Measurements from ENCODE around the gene PTTG1IP.

PTTG1IP gene

DNA sequence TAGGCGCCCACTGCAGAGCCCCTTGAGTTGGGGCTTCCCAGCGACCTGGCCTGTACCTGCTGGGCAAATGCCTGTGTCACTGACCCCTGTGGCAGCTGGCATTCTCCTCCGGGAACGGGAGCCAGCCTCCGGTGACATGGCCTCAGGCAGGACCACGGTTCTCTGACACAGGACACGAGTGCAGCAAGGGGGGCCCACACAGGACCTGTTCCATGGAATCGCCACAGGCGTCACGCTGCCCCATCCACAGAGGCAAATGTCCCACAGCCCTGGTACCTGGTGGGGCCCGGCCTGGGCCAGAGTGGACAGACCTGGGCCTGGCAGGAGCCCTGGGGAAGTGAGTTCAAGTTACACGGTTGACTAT is 44.6 kb upstream of the PTTG1IP start:
- Histone ChIP-seq H3K9me3 (ENCODE audit: control insufficient read depth, insufficient read depth, low read length) (no peaks in the 10 kb centered on the region), H3K79me2 (ENCODE audit: control insufficient read depth, low read length) (no peaks in the 10 kb centered on the region), H3K4me1 (ENCODE audit: control insufficient read depth, low read length) (peaks cover 33% of the 10 kb centered on the region), H3K36me3 (ENCODE audit: control insufficient read depth, low read length) (no peaks in the 10 kb centered on the region), H3K9me2 (replicated peaks; ENCODE audit: control insufficient read depth, low read length) (no peaks in the 10 kb centered on the region), H3F3A (ENCODE audit: control insufficient read depth, insufficient read depth) (no peaks in the 10 kb centered on the region; the same call in 1 of the 2 replicates), H3K4me3 (ENCODE audit: low read length) (no peak overlapping the region), H4K20me1 (ENCODE audit: control insufficient read depth, insufficient read depth, low read depth, low read length) (no peaks in the 10 kb centered on the region), H3K4me2 (ENCODE audit: low read length) (no peak overlapping the region), H3K27ac (ENCODE audit: low read depth, low read length) (no peak overlapping the region), H3K27me3 (ENCODE audit: control insufficient read depth, low read length) (peaks cover 79% of the 10 kb centered on the region)
- no peak for TF ChIP-seq EZH2phosphoT487 (IDR thresholded peaks at IDR 0.05; ENCODE audit: borderline replicate concordance, low read length)
- TF ChIP-seq CTCF (IDR thresholded peaks at IDR 0.05; ENCODE audit: low read depth, low read length, poor library complexity, severe bottlenecking) = no peak

DNA sequence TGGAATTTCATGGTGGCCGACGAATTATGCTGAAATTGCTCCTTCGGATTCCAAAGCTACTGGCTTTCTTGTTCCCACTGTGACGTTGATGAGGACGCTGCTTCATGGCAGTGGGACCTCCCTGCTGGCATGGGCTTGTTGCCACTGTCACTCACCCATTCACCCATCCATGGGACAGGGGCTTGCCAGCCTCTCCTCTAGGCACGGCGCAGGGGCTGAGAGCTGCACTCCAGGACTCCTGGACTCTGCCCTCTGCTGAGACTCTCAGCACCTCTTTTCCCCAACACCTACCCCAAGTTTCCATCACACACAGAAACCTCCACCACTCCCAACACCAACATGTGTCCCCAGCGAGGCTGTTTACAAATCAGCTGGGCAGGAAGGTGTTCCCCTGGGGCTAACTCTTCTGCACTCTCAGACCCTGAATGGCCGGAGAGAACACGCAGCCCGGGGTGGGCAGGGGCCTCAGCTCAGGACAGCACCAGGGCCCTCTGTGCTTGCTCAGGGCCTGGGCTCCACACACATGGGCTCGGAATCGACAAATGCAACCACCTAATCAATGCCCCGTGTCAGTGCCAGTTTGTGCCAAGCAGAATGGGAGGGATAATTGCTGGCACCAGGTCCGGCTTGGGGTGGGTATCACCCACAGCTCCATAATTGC is 44.1 kb upstream of the PTTG1IP start:
- H3K4me2 ChIP-seq (ENCODE audit: low read length) = no peak overlapping the region
- H3K9me2 ChIP-seq (replicated peaks; ENCODE audit: control insufficient read depth, low read length) = no peaks in the 10 kb centered on the region
- no peaks in the 10 kb centered on the region for H3K9me3 ChIP-seq (ENCODE audit: control insufficient read depth, insufficient read depth, low read length)
- peaks cover 33% of the 10 kb centered on the region for H3K4me1 ChIP-seq (ENCODE audit: control insufficient read depth, low read length)
- H3K4me3 ChIP-seq (ENCODE audit: low read length) = no peak overlapping the region
- no peak for TF ChIP-seq CTCF (IDR thresholded peaks at IDR 0.05; ENCODE audit: low read depth, low read length, poor library complexity, severe bottlenecking)
- no peak for TF ChIP-seq EZH2phosphoT487 (IDR thresholded peaks at IDR 0.05; ENCODE audit: borderline replicate concordance, low read length)
- H3K36me3 ChIP-seq (ENCODE audit: control insufficient read depth, low read length) = no peaks in the 10 kb centered on the region
- no peak overlapping the region for H3K27ac ChIP-seq (ENCODE audit: low read depth, low read length)
- H3F3A ChIP-seq (ENCODE audit: control insufficient read depth, insufficient read depth) = no peaks in the 10 kb centered on the region; the same call in 1 of the 2 replicates
- H3K27me3 ChIP-seq (ENCODE audit: control insufficient read depth, low read length) = peaks cover 74% of the 10 kb centered on the region
- no peaks in the 10 kb centered on the region for H4K20me1 ChIP-seq (ENCODE audit: control insufficient read depth, insufficient read depth, low read depth, low read length)
- no peaks in the 10 kb centered on the region for H3K79me2 ChIP-seq (ENCODE audit: control insufficient read depth, low read length)

GRCh38 chr21:44916965-44917364 is 43.5 kb upstream of the PTTG1IP start:
- TF ChIP-seq CTCF (IDR thresholded peaks at IDR 0.05; ENCODE audit: low read depth, low read length, poor library complexity, severe bottlenecking) = no peak
- no peak for TF ChIP-seq EZH2phosphoT487 (IDR thresholded peaks at IDR 0.05; ENCODE audit: borderline replicate concordance, low read length)
- Histone ChIP-seq H3F3A (ENCODE audit: control insufficient read depth, insufficient read depth) (no peaks in the 10 kb centered on the region; the same call in 1 of the 2 replicates), H3K27me3 (ENCODE audit: control insufficient read depth, low read length) (peaks cover 68% of the 10 kb centered on the region), H3K36me3 (ENCODE audit: control insufficient read depth, low read length) (no peaks in the 10 kb centered on the region), H3K4me1 (ENCODE audit: control insufficient read depth, low read length) (peaks cover 33% of the 10 kb centered on the region), H3K9me3 (ENCODE audit: control insufficient read depth, insufficient read depth, low read length) (no peaks in the 10 kb centered on the region), H3K79me2 (ENCODE audit: control insufficient read depth, low read length) (no peaks in the 10 kb centered on the region), H3K27ac (ENCODE audit: low read depth, low read length) (no peak overlapping the region), H4K20me1 (ENCODE audit: control insufficient read depth, insufficient read depth, low read depth, low read length) (no peaks in the 10 kb centered on the region), H3K4me3 (ENCODE audit: low read length) (no peak overlapping the region), H3K4me2 (ENCODE audit: low read length) (no peak overlapping the region), H3K9me2 (replicated peaks; ENCODE audit: control insufficient read depth, low read length) (no peaks in the 10 kb centered on the region)
